Measurements from ENCODE around the gene ANO7.
"Not testable (repeated sequence)": the region's sequence is repeated elsewhere in the genome, so short reads cannot be mapped to it uniquely, and the experiment has no call there.

ANO7 gene

DNA sequence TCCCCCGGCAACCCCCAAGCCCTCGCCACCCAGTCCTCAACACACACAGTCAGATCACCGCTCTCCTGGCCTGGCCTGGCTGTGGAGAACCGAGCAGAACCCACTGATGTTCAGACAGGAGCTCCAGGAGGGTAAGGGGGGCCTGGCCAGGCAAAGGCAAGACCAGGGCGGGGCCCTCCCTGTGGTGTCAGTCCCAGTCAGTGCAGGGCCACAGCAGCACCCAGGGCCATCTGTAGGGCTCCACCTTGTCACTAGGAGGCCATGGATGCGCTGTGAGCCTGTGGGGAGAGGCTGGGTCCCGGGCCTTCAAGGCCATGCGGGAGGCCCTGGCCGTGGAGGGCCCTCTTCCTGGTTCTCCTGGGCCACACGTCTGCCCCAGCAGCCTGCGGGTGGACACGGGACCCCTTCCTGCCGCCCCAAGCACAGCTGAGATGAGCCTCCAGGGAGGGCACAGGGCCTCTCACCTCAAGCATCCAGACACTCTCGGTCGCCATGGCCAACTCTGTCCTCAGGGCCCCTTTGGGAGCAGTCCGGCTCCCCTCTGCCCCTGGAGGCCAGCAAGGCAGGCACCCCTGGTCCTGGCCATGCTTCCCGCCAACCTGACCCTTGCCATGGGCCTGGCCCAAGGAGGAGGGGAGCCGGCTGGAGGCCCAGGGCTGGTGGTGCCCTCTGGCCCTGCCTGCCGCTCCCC lies 2.0 kb downstream of the ANO7 start:
- no peak for DNase-seq

DNA sequence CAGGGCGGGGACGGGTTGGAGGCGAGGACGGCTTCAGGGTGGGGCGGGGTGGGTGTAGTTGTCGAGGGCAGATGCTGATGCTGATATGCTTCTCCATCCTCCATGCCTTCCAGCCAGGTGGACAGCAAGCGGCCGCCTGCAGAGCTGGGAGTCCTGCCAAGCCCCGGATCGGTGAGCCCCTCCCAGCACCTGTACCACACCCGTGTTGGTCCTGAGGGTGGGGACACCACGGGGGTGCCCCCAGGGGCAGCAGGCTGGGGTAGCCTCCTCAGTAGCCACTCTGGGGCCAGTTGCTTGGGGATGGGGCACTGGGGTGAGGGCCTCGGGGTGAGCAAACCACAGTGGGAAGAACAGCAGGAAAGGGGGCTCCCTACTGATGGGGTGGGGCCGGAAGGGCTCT lies 2.6 kb downstream of the ANO7 start:
- no peak for DNase-seq

DNA sequence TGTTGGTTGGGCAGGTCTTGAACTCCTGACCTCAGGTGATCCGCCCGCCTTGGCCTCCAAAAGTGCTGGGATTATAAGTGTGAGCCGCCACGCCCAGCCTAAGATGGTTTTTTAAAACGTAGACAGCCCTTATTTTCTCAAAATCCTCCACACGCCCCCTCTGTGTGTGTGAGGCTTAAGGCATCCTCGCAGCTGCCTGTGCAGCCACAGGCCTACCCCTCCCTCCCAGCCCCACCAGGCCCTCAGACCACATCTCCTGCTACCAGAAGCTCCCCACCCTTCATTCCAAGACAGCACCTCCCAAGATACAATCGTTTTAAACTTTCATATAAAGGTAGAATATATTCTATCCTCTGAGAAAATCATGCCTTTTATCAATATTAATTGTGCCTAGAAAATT lies 4.8 kb downstream of the ANO7 start:
- DNase-seq: no peak

DNA sequence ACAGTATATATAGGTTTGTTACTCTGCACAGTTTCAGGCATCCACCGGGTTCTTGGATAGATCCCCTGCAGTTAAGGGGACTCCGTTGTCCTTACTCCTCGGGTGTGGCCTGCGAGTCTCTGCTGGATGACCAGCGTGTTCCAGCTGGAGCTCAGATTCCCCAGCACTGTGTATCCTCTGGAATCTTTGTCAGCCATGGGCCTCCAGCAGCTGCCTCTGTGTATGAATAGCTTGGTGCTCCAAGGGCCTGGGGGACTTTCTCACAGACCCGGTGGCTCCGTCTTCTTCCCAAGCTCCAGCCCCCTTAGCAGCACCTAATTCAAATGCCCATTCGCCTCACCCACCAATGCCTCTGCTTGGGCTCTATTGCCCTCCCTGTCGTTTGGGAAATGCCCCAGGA lies 6.3 kb downstream of the ANO7 start:
- no peak for DNase-seq

DNA sequence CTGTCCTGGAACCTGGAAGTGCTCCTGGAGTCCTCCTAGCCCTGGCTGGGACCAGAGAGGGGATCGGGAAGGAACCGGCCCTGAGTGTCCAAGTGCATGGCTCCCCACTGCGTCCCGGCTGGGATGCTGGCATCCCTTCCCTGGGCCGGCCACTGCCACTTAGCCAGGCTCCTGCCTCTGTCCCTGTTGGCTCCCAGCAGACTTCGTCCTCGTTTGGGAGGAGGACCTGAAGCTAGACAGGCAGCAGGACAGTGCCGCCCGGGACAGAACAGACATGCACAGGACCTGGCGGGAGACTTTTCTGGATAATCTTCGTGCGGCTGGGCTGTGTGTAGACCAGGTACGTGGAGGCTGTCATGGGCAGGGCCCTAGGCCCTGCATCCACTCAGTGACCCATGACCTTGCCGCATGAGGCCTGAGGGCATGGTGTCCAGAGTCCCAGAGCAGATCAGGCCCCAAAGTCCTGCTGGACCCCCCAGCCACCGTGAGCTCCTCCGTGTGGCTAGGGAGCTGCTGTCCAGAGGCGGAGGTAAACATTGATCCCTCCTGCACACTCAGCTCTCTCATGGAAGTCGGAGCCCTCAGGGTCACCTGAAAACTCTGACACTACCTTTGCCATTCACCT lies 7.1 kb downstream of the ANO7 start:
- DNase-seq: no peak

DNA sequence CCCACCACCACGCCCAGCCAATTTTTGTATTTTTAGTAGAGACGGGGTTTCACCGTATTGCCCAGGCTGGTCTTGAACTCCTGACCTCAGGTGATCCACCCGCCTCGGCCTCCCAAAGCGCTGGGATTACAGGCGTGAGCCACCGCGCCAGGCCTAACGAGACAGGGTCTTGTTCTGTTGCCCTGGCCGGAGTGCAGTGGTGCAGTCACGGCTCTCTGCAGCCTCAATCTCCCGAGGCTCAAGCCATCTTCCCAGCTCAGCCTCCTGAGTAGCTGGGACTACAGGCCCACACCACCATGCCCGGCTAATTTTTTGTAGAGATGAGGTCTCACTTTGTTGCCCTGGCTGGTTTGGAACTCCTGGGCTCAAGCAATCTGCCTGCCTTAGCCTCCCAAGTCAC lies 8.8 kb downstream of the ANO7 start:
- not testable (repeated sequence) for DNase-seq

DNA sequence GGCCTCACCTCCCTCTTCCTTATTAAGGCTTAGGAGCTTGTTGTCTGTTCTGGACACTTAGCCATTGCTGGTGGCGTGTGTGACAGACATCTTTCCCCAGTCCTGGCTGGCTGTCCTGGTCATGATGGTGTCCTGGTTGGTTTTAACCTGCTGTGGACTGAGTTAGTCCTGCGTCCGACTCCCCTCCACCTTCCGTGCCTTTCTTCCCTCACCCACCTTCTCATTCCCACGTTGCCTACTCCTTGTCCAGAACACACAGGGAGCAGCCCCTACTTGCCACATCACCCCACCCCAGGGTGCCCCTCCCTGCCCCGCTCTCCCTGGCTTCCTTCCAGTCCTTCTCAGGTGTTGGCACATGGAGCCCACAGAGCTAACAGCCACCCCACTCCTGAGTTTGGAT lies 9.5 kb downstream of the ANO7 start:
- no peak for DNase-seq

DNA sequence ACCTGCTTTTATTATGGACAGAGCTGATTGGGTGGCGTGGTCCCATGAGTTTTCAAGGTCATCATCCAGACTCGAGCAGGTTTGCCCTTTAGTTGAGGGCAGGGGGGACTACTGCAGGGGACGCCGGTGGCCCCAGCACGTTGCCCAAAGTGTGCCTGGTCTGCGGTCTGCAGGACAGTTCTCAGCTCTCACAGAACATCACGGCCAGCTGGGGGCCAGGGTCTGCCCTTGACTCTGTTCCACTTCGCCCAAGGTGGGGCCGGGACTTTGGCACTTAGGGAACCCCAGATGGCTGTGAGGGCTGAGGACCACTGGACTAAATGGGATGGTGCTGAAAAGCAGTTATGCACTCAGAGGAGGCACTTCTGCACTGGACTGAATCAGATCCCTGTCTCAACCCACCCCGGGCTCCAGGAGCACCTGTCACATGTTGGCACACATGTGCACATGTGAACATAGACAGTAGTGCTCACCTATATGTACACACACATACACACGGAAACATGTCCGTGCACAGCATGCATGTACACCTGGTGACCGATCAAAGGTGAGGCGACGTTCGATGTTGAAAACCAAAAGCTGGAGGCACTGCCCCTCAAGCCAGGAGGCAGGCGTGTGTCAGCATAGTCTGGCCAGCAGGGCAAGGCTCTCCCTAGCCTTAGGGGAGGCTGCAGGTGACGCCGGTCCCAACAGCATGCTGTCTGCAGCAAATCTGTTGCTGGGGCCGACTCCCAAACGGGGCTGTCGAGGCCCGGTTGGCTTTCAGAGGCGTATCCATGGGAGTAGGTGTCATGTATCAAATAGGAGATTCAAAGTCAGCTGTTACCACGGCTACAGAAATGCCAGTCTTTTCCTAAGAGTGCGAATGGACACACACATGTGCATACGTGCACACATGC lies 10.2 kb downstream of the ANO7 start:
- DNase-seq: no peak

DNA sequence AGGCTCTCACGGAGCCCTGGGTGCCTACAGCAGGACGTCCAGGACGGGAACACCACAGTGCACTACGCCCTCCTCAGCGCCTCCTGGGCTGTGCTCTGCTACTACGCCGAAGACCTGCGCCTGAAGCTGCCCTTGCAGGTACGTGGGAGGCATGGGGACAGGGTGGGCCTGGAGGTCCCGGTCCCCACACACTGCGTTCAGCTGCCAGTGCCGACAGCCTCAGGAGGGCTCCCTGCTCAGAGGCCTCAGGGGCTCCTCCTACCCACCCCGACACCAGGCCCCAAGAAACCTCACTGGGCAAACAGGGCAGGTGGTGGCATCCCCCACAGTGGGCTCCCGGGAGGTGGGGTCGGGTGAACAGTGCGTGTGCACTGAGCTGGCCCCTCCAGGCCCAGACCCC lies 10.8 kb downstream of the ANO7 start:
- no peak for DNase-seq

DNA sequence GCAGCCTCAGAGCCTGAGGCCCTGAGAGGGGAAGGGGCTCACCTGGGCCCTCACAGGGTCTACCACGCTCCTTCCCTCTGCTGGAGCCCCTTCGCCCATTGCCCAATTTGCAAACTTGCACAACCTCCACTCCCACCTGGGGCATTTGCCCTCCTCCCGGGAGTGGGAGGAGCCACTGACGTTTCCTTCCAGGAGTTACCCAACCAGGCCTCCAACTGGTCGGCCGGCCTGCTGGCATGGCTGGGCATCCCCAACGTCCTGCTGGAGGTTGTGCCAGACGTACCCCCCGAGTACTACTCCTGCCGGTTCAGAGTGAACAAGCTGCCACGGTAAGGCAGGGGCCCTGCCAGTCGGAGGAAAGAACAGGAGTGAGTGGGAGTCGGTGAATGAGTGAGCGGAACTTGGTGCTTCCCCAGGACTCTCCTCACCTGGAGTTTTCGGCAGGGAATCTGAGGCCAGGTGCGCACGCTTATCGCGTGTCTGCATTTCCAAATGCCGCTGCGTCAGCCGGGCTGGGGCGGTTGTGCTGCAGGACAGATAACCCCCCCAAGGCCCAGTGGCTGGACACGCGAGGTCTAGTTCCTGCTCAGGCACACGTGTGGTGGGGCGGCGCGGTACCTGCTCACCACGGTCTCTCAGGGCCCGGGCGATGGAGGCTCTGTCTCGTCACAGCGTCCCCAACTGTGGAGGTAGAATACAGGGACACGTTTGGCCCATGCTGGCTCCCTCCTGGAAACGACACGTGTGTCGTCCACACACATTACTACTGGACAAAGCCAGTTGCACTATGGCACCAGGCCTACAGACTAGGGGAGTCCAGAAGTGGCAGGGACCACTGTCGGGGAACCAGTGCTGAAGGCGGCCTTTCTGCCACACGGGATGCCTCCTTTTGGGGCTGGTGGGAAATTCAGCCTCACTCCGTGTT lies 11.7 kb downstream of the ANO7 start:
- no peak for DNase-seq

DNA sequence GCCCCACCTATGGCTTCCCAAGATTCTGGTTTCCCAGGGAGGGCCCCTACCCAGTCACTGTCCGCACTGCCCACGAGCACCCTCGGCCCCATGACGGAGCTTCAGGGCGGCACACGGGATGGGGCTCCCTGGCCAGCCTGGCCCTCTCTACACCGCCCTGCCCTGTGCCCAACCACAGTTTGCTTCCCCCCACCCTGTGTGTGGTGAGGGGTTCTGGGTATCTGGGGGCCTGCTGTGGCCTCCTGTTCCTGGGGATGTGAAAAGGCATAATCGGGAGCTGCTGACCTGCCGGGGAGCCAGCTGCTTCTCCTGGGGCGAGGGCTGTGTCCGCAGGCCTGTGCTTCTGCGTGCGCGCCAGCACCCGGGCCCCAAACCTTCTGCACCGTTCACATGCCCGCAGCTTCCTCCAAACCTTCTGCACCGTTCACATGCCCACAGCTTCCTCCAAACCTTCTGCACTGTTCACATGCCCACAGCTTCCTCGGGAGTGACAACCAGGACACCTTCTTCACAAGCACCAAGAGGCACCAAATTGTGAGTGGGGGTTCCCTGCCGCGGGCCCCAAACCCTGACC lies 12.4 kb downstream of the ANO7 start:
- DNase-seq: no peak

DNA sequence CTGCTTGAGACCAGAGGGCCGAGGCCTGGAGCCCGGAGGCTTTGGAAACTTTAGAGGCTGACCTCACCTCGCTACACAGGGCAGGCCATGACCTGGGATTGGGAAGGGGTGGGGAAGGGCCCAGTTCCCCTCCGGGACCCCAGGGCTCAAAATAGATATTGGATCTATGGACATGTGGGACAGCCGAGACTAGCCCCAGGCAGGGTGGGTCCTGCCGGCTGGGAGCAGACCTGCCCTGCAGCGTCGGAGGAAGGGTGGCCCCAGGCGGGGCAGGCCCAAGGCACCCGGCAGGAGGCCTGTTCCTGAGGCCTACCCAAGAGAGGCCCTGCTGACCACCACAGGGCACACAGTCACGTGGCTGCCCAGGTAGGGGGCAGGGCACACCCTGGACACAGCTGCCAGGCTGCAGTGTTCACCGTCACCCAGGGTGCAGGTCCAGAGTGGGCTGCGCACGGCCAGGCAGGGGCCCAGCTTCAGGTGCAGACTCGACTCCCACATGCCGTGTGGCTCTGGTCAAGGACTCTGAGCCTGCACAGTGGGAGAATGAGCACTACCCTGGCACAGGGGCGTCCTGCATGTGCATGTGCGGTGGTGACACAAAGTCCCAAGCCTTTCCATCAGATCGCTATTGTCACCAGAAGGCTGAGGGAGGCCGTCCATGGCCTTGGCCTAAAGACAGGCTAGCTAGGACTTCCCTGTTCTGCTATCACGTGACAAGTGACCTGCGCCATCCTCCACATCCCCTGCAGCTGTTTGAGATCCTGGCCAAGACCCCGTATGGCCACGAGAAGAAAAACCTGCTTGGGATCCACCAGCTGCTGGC lies 13.2 kb downstream of the ANO7 start:
- no peak for DNase-seq

DNA sequence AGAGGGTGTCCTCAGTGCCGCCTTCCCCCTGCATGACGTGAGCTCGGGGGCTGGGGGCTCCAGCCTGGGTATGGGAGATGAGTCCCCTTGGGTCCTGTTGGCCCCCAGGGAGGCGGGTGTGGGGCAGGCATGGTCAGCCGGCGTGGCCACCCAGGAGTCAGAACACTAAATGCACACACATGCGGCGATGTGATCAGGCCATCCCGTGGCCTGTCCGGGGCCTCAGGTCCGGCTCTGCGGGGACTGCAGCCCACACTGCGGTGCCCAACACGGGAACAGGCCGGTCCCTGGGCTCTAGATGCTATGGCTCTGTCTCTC lies 13.8 kb downstream of the ANO7 start:
- no peak for DNase-seq

DNA sequence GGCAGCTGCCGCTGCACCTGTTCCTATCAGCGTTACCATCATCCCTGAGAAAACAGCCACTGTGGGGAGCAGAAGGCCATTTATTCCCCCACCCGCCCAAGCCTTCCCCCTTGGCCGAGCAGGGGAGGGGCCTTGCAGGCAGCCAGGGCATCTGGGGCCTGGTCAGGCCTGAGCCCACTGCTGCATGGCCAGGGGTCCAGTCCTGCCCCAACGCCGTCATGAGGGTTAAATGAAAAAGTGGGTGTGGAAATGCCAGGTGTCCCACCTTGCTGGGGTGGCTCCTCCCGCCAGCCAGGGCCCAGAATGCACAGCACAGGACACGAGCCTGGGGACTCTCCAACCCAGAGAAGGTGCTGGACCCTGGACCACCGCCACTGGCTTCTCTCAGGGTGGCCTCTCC lies 14.2 kb downstream of the ANO7 start:
- DNase-seq: no peak

DNA sequence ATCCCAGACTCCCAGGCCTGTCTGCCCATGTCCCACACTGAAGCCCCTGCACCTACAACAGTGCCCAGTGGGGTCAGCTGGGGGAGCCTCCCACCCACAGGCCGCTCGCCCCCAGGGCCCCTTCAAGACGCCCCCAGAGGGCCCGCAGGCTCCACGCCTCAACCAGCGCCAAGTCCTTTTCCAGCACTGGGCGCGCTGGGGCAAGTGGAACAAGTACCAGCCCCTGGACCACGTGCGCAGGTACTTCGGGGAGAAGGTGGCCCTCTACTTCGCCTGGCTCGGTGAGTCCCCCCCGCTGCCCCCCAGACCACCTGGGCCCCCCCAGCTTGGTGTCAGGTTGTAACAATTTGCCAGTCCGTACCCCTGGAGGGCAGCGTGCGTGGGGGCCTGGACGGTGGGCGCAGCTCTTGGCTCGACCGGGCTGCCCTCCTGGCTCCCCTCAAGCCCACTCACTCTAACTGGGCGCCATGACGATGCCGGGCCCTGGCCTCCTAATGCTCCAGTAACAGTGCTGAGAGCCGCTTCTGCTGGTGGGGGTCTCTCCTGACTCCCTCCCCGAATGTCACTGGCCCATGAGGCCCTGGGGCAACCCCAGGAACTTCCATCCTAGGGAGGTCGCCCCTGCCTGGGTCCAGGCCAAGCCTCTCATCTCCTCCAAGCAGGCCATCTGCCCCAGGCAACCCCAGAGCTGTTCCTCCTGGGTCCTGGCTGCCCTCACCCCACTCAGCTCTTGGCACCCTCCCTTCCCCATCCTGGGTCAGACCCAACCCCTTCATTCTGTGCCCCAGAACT lies 14.9 kb downstream of the ANO7 start:
- no peak for DNase-seq

DNA sequence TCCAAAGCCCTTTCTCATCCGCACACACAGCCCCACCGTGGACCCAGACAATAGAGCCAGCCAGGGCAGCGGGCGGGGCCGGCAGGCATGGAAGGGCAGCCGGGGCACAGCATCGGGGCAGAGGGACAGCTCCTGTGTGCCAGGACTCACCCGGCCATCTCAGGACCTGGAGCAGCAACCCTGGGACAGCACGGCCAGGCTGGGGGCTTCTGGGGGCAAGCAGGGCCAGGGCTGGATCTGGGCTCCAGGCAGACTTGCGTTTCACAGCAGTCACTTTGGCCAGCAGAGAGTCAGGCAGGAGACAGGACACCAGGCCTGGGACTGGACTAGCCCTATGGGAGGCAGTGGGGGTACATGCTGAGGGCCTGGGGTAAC lies 15.5 kb downstream of the ANO7 start:
- no peak for DNase-seq

DNA sequence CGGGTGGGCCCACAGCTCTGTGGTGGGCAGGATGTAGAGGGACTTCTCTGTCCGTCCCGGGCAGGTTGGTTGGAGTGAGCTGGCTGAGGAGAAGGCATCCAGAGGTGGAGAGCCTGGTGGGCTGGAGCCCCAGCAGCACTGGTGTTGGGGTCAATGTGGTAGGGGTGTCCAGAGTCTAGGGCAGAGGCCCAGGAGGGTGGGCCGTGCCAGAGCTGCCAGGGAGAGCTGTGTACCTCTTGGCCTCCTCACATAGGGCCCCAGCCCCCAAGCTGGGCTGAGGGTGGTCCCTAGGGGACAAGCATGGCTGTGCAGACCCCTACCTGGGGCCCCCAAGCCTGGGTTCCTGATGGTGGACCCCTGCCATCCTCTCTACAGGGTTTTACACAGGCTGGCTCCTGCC lies 16.0 kb downstream of the ANO7 start:
- no peak for DNase-seq

DNA sequence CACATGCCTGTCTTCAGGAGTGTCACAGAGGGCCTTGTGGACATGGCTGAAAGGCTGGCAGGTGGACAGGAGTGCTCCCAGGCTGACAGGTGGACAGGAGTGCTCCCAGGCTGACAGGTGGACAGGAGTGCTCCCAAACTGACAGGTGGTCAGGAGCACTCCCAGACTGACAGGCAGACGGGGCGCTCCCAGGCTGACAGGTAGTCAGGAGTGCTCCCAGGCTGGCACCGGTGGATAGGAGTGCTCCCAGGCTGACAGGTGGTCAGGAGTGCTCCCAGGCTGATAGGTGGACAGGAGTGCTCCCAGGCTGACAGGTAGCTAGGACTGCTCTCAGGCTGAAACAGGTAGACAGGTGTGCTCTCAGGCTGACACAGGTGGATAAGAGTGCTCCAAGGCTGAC lies 16.6 kb downstream of the ANO7 start:
- no peak for DNase-seq

DNA sequence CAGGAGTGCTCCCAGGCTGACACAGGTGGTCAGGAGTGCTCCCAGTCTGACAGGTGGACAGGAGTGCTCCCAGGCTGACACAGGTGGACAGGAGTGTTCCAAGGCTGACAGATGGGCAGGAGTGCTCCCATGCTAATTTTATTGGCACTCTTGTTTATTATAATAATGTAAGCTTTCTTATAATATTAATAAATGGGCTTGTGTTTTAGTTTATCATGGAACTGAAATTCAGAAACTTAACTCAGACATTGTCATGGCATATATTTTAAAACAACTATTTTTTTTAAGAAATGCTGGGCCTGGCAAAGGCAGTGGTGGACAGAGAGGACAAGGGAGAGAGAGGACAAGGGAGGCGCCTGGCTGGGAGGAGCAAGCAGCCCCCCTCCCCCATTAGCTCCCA lies 18.7 kb downstream of the ANO7 start:
- no peak for DNase-seq

DNA sequence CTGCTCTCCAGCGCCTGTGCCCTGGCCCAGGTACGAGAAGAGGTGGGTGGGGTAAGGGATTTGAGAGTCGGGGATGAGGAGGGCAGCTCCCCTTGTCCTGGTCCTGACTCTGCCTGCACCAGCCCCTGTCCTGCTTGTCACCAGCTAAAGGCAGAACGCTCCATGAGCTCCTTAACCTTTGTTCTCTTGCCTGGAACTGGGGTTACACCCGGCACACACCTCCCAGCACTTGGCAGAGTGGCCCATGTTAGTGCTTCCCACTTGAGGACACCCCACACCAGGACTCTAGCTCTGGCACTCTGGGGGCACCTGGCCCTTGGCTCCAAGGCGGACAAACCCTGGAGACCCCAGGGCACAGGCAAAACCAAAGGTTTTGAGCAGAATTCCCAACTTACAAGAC lies 19.2 kb downstream of the ANO7 start:
- DNase-seq: no peak

DNA sequence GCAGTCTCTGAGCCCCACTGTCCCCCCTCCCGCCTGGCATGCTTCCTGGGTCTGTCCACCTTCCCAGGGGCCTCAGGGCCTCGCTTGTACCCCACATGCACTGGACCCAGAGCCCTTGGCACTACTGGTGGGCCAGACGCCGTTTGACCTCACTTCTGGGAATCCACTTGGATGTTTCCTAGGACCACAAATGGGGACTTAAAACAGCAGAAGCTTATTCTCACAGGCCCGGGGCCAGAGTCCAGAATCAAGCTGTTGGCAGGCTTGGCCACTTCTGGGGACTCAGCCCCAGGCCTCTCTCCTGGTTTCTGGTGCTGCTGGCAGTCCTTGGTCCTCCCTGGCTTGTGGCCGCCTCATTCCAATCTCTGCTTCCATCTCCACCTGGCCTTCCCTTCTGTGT lies 19.6 kb downstream of the ANO7 start:
- DNase-seq: no peak
